ENCODE measurements around the gene AMDHD2. TPM values are rescaled to one million over a fixed set of nuclear protein-coding genes. Genes with fewer than 3 reads are reported as not detected.
"Not testable (repeated sequence)": the region's sequence is repeated elsewhere in the genome, so short reads cannot be mapped to it uniquely, and the experiment has no call there.

AMDHD2 gene
- total RNA-seq, 1 donor from 2014 or later = 25.5 TPM

- H3K4me3 ChIP-seq; DNase-seq (ENCODE audit: extremely low spot score in 2 of 2); H3K27ac ChIP-seq; H3K9me3 ChIP-seq; H3K27me3 ChIP-seq; H3K36me3 ChIP-seq; H3K4me1 ChIP-seq; intact Hi-C loops (cut with DNase I): not testable (repeated sequence)
Observed at GRCh38 chr16:2554709-2555425, 34.7 kb downstream of the AMDHD2 start.

DNA sequence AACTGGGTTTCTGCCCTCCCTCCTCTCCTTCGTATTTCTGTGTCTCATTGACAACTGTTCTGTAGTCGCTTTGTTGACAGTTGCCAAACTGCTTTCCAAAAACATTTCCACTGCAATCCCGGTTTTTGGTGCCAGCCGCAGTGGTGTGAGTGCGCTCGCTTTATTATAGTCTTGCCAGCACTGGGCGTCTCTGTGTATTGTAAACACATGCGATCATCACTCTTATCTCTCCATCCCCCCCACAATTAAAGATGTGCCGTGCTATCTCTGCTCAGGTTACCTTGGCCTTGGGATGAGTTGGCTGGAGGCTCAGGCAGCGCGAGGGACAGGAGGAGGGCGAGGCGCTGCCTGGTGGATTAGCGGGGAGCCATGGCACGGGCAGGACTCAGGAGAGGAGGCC lies 37.0 kb downstream of the AMDHD2 start:
- H3K27ac ChIP-seq; H3K4me3 ChIP-seq; DNase-seq (ENCODE audit: extremely low spot score in 2 of 2); intact Hi-C loops (cut with DNase I); H3K4me1 ChIP-seq; H3K9me3 ChIP-seq; H3K27me3 ChIP-seq; H3K36me3 ChIP-seq: not testable (repeated sequence)

- H3K27me3 ChIP-seq; H3K4me1 ChIP-seq; H3K9me3 ChIP-seq; H3K36me3 ChIP-seq; H3K27ac ChIP-seq; DNase-seq (ENCODE audit: extremely low spot score in 2 of 2); intact Hi-C loops (cut with DNase I); H3K4me3 ChIP-seq: not testable (repeated sequence)
Observed at GRCh38 chr16:2560131-2560797, 40.1 kb downstream of the AMDHD2 start.

DNA sequence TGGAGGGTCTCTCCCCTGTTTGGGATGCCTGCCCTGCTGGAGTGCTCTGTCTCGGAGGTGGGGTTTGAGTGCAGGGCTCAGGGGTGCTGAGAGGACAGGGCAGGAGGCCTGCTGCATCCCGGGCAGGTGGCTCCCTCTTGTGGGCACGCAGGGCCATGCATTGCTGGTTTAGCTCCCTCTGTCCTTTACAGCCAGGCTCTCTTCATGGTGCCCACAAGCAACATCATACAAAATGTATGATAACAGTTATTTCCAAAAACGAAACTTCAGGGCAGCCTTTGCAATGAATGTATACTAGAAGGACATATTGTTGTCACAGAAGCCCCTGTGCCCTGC lies 40.6 kb downstream of the AMDHD2 start:
- H3K4me3 ChIP-seq; intact Hi-C loops (cut with DNase I); H3K27ac ChIP-seq; H3K4me1 ChIP-seq; H3K9me3 ChIP-seq; H3K36me3 ChIP-seq; DNase-seq (ENCODE audit: extremely low spot score in 2 of 2); H3K27me3 ChIP-seq: not testable (repeated sequence)

- H3K9me3 ChIP-seq; H3K4me3 ChIP-seq; H3K36me3 ChIP-seq; DNase-seq (ENCODE audit: extremely low spot score in 2 of 2); H3K27me3 ChIP-seq; intact Hi-C loops (cut with DNase I); H3K27ac ChIP-seq; H3K4me1 ChIP-seq: not testable (repeated sequence)
Observed at GRCh38 chr16:2567506-2567905, 47.3 kb downstream of the AMDHD2 start.

DNA sequence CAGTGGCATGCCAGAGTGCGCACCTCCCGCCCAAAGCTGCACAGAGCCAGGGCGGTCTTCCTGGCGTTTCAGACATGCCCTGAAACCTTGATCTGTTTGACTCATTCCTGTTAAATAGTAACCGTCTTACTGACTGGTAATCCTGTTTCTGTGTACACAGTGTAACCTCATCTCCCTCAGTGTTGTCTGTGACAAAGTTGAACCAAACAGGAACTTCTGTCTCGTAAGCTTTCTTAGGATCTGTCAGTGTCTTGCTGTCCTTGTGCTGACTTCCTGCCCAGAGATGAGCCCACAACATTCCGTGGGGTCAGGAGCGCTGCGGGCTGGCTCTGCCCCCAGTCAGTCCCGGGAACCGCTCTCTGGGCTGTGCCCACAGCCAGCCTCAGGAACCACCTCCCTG lies 48.4 kb downstream of the AMDHD2 start:
- intact Hi-C loops (cut with DNase I) = not testable (repeated sequence)

DNA sequence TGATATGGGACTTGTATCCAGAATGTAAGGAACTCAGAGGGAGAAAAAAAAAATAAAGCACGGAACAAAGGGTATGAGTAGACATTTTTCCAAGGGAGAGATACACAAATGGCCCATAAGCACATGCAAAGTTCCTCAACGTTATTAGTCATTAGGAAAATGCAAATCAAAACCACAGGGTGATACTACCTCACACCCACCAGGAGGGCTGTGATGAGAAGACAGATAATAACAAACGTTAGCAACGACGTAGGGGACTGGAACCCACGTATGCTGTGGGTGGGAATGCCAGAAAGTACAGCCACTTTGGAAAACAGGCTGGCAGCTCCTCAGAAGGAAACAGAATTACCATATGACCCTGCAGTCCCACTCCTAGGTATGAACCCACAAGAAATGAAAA lies 52.5 kb downstream of the AMDHD2 start:
- intact Hi-C loops (cut with DNase I); H3K4me3 ChIP-seq; H3K36me3 ChIP-seq; H3K9me3 ChIP-seq; H3K27me3 ChIP-seq; H3K27ac ChIP-seq; H3K4me1 ChIP-seq; DNase-seq (ENCODE audit: extremely low spot score in 2 of 2): not testable (repeated sequence)

More for the DNA sequence above, 48.4 kb downstream of the AMDHD2 start:
- not testable (repeated sequence) for H3K36me3 ChIP-seq; H3K27ac ChIP-seq; H3K4me1 ChIP-seq; H3K4me3 ChIP-seq; H3K9me3 ChIP-seq; DNase-seq (ENCODE audit: extremely low spot score in 2 of 2); H3K27me3 ChIP-seq

DNA sequence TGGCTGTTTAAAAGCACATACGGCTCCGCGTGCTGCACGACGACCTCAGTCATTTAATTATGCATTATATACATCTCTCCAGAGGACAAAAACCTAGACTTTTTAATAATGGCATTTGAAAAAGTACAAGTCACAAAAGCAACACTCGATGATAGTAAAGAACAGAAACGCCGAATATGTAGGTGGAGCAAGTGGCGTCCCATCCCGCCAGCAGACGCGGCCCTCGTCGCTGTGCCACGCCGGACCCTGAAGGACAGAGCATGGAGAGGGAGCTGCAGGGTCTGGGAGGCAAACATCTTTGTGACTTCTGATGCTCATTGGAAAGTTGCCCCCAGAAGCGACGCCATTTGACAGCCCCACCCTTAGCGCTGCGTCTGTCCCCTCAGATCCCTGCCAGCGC lies 55.7 kb downstream of the AMDHD2 start:
- H3K27ac ChIP-seq; H3K4me3 ChIP-seq; H3K27me3 ChIP-seq; H3K4me1 ChIP-seq; DNase-seq (ENCODE audit: extremely low spot score in 2 of 2); H3K9me3 ChIP-seq; intact Hi-C loops (cut with DNase I); H3K36me3 ChIP-seq: not testable (repeated sequence)

DNA sequence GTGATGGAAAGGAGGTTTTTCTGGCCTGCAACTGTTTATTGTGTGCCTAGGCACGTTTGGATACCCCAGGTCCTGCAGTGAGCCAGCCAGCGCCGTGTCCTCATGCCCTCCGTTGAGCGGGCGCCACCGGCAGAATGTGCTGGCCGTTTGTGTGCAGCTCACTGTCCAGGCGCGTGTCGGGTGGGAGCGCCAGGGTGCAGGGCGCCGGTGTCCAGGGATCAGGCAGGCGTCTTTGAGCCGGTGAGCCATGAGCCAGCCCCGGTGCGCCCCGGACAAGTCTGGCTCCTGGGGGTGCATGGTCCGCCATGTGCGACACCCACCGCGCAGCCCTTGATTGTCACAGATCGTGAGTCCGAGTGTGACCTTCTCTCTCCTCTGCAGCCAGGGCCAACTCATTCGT lies 56.9 kb downstream of the AMDHD2 start:
- H3K27me3 ChIP-seq; H3K36me3 ChIP-seq; DNase-seq (ENCODE audit: extremely low spot score in 2 of 2); intact Hi-C loops (cut with DNase I); H3K9me3 ChIP-seq; H3K27ac ChIP-seq; H3K4me1 ChIP-seq; H3K4me3 ChIP-seq: not testable (repeated sequence)

DNA sequence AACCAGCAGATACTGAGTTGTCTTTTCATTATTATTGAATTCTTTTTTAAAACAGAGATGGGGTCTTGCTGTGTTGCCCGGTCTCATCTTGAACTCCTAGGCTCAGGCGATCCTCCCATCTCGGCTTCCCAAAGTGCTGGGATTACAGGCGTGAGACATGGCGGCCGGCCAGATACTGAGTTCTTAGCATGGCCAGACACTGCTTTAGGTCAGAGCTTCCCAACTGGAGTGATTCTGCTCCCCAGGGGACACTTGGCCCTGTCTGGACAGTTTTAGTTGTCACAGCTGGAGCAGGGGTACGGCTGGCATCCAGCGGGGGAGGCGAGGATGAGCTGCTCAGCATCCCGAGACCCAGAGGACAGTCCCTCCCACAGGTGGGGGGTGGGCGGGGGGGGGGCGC lies 58.7 kb downstream of the AMDHD2 start:
- H3K4me1 ChIP-seq; H3K27me3 ChIP-seq; H3K36me3 ChIP-seq; intact Hi-C loops (cut with DNase I); DNase-seq (ENCODE audit: extremely low spot score in 2 of 2); H3K9me3 ChIP-seq; H3K4me3 ChIP-seq; H3K27ac ChIP-seq: not testable (repeated sequence)

- H3K27ac ChIP-seq; DNase-seq (ENCODE audit: extremely low spot score in 2 of 2); H3K36me3 ChIP-seq; H3K4me3 ChIP-seq; H3K9me3 ChIP-seq; H3K27me3 ChIP-seq; H3K4me1 ChIP-seq; intact Hi-C loops (cut with DNase I): not testable (repeated sequence)
Observed at GRCh38 chr16:2580143-2580542, 60.0 kb downstream of the AMDHD2 start.

DNA sequence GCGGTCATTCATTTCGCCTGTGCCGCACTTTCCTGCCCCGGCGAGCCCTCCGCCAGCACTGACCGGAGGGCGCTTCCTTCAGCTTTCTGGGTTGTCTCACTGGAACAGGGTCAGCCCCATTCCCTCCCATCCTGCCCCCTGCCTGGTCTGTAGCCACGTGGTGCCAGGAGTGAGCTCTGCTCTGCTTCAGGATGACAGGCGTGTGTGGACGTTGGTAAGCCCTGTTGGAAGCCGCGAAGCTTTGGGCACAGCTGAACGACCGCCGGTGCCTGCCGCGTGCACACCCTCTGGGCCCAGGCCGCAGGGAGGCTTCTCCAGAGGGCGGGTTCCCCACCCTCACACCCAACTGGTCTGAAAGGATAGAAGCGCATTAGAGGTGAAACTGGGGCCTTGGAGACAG lies 60.6 kb downstream of the AMDHD2 start:
- H3K27me3 ChIP-seq; H3K4me1 ChIP-seq; DNase-seq (ENCODE audit: extremely low spot score in 2 of 2); H3K9me3 ChIP-seq; H3K4me3 ChIP-seq; H3K27ac ChIP-seq; intact Hi-C loops (cut with DNase I): not testable (repeated sequence)
- peaks cover 0 to 12% of the 10 kb centered on the region in 2 donors for H3K36me3 ChIP-seq
